NOMO-1 treated with dmso at 0.1 percent for 144 hours (cell line): ENCODE data around the gene PPP1CA.
A peak's percentile ranks its signal among the peaks of the same experiment; 100 is the strongest.
"Not testable (repeated sequence)": the region's sequence is repeated elsewhere in the genome, so short reads cannot be mapped to it uniquely, and the experiment has no call there.

ENCODE experiments used
- DNase-seq: peaks from one replicate; lab custom pipeline; 2025; ENCODE audit not compliant: unreplicated experiment; lab: John Stamatoyannopoulos, UW

The PPP1CA gene

GRCh38 chr11:67404515-67405195 lies 3.0 kb upstream of the PPP1CA start:
- DNase-seq: no peak

GRCh38 chr11:67403085-67403484 lies 1.4 kb upstream of the PPP1CA start:
- DNase-seq: not testable (repeated sequence)

GRCh38 chr11:67402192-67402839 lies 658 bp upstream of the PPP1CA start:
- DNase-seq: peak; percentile 22

GRCh38 chr11:67400942-67401494 lies 640 bp downstream of the PPP1CA start:
- no peak for DNase-seq

GRCh38 chr11:67400251-67400941 lies 1.3 kb downstream of the PPP1CA start:
- no peak for DNase-seq

- DNase-seq: no peak
Observed at GRCh38 chr11:67398661-67399563, 2.7 kb downstream of the PPP1CA start.

GRCh38 chr11:67397986-67398660 lies 3.5 kb downstream of the PPP1CA start:
- DNase-seq: no peak

- DNase-seq: no peak
Observed at GRCh38 chr11:67397536-67397935, 4.1 kb downstream of the PPP1CA start.

GRCh38 chr11:67396587-67397389 lies 4.9 kb downstream of the PPP1CA start:
- peak; percentile 25 for DNase-seq

GRCh38 chr11:67396259-67396581 lies 5.4 kb downstream of the PPP1CA start:
- DNase-seq: no peak

GRCh38 chr11:67395555-67396258 lies 6.0 kb downstream of the PPP1CA start:
- DNase-seq: no peak

GRCh38 chr11:67393990-67394389 lies 7.7 kb downstream of the PPP1CA start:
- DNase-seq: no peak

GRCh38 chr11:67393437-67393836 lies 8.2 kb downstream of the PPP1CA start:
- no peak for DNase-seq

GRCh38 chr11:67392183-67392715 lies 9.4 kb downstream of the PPP1CA start:
- no peak for DNase-seq

- DNase-seq: peak; percentile 90
Observed at GRCh38 chr11:67391304-67392182, 10.1 kb downstream of the PPP1CA start, which contains the start of gene RAD9A. Gene RAD9A (plus strand): TSS chr11:67391986. CDS start chr11:67392045, 59 bp downstream.

- DNase-seq: no peak
Observed at GRCh38 chr11:67390947-67391303, 10.7 kb downstream of the PPP1CA start.

GRCh38 chr11:67389477-67389876 lies 12.2 kb downstream of the PPP1CA start:
- peak; percentile 16 for DNase-seq

- no peak for DNase-seq
Observed at GRCh38 chr11:67387518-67387917, 14.1 kb downstream of the PPP1CA start.
